ENCODE results near the gene SFTPB.
"Not testable (repeated sequence)": the region's sequence is repeated elsewhere in the genome, so short reads cannot be mapped to it uniquely, and the experiment has no call there.

SFTPB gene

GRCh38 chr2:85635636-85636035, 32.4 kb downstream of the SFTPB start:
- H3K4me3 ChIP-seq (ENCODE audit: low read depth, low read length), result no peak overlapping the region
- TF ChIP-seq, protein P1, sequence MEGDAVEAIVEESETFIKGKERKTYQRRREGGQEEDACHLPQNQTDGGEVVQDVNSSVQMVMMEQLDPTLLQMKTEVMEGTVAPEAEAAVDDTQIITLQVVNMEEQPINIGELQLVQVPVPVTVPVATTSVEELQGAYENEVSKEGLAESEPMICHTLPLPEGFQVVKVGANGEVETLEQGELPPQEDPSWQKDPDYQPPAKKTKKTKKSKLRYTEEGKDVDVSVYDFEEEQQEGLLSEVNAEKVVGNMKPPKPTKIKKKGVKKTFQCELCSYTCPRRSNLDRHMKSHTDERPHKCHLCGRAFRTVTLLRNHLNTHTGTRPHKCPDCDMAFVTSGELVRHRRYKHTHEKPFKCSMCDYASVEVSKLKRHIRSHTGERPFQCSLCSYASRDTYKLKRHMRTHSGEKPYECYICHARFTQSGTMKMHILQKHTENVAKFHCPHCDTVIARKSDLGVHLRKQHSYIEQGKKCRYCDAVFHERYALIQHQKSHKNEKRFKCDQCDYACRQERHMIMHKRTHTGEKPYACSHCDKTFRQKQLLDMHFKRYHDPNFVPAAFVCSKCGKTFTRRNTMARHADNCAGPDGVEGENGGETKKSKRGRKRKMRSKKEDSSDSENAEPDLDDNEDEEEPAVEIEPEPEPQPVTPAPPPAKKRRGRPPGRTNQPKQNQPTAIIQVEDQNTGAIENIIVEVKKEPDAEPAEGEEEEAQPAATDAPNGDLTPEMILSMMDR (IDR thresholded peaks at IDR 0.05; ENCODE audit: borderline replicate concordance, insufficient read depth, low read depth, low read length), result no peak

DNA sequence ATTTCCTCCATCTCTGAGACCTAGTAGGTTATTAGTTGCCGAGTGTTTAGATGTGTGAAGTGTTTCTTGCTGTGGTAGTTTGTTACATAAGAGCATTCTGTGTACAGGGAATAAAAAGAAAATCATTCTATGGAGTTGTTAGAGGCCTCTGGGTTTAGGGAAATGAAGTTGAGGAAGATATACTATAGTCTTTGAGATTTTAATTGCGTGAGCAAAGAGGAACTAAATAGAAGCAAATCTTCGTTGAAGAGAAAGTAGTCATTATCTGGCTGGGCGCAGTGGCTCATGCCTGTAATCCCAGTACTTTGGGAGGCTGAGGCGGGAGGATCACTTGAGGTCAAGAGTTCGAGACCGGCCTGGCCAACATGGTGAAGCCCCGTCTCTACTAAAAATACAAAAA, 33.0 kb downstream of the SFTPB start:
- TF ChIP-seq, protein P1 (IDR thresholded peaks at IDR 0.05; ENCODE audit: borderline replicate concordance, insufficient read depth, low read depth, low read length), result no peak
- H3K4me3 ChIP-seq (ENCODE audit: low read depth, low read length), result no peak overlapping the region

DNA sequence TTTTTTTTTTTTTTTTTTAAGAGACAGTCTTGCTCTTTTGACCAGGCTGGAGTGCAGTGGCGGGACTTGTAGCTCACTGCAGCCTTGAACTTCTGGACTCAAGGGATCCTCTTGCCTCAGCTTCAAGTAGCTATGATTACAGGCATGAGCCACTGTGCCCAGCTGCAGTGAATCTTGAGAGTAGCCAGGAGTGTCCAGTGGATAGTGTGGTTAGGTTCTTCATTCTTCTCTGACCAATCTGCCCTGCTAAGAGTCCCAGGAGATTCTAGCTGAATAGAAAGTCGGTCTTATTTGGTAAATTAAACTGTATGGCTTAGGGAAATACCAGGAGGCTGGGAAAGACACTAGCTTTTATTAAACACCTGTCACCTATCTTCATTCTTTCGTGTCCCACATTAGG, 36.7 kb downstream of the SFTPB start:
- TF ChIP-seq, protein P1 (IDR thresholded peaks at IDR 0.05; ENCODE audit: borderline replicate concordance, insufficient read depth, low read depth, low read length), result no peak
- H3K4me3 ChIP-seq (ENCODE audit: low read depth, low read length), result no peak overlapping the region

- TF ChIP-seq, protein P1 (IDR thresholded peaks at IDR 0.05; ENCODE audit: borderline replicate concordance, insufficient read depth, low read depth, low read length), result no peak
- H3K4me3 ChIP-seq (ENCODE audit: low read depth, low read length), result no peak overlapping the region
These were observed 39.3 kb downstream of the SFTPB start for GRCh38 chr2:85628658-85629057.

GRCh38 chr2:85623991-85624390, 44.0 kb downstream of the SFTPB start:
- TF ChIP-seq, protein P1 (IDR thresholded peaks at IDR 0.05; ENCODE audit: borderline replicate concordance, insufficient read depth, low read depth, low read length), result no peak
- H3K4me3 ChIP-seq (ENCODE audit: low read depth, low read length), result no peak overlapping the region

- TF ChIP-seq, protein P1 (IDR thresholded peaks at IDR 0.05; ENCODE audit: borderline replicate concordance, insufficient read depth, low read depth, low read length), result no peak
- no peak overlapping the region for H3K4me3 ChIP-seq (ENCODE audit: low read depth, low read length)
These were observed 46.7 kb downstream of the SFTPB start for GRCh38 chr2:85621338-85621737.

GRCh38 chr2:85619617-85620016, 48.4 kb downstream of the SFTPB start:
- TF ChIP-seq, protein P1 (IDR thresholded peaks at IDR 0.05; ENCODE audit: borderline replicate concordance, insufficient read depth, low read depth, low read length), result no peak
- H3K4me3 ChIP-seq (ENCODE audit: low read depth, low read length), result no peak overlapping the region

DNA sequence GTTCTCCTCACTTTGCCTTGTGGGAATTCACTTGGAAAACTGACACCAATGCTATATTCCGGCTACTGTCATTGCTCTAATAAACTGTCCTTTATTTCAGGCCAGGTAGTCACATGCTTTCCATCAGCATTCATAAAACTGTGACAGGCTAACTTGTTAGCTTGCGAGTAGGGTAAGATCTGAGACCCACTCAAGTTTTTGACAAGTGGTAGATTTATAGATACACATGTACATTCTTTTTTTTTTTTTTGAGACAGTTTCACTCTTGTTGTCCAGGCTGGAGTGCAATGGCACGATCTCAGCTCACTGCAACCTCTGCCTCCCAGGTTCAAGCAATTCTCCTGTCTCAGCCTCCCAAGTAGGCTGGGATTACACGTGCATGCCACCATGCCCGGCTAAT, 50.3 kb downstream of the SFTPB start:
- not testable (repeated sequence) for H3K4me3 ChIP-seq (ENCODE audit: low read depth, low read length)

Measured in GM12875 (cell line).